Tibial nerve (tissue), 4 donors: ENCODE data around the gene SLX4IP. TPM values are rescaled to one million over a fixed set of nuclear protein-coding genes. Genes with fewer than 3 reads are reported as not detected.
"Not testable (repeated sequence)": the region's sequence is repeated elsewhere in the genome, so short reads cannot be mapped to it uniquely, and the experiment has no call there.

ENCODE experiments used
- DNase-seq, 2 donors: peaks; one replicate each; pipeline ENCODE4 v3.0.0-alpha.2; 2019; ENCODE audit warnings: low spot score in 2 of 2
- H3K27ac ChIP-seq, 4 donors: fragments of 200-600 bp; sonication (generic) in 3 of 4; one replicate each; pipeline ENCODE4 v1.5.1; 2017 to 2019; ENCODE audit warnings: mild to moderate bottlenecking in 1 of 4
- H3K27me3 ChIP-seq, 2 donors: fragments of 200-600 bp; sonication (generic) in 1 of 2; one replicate each; pipeline versions ENCODE4 v1.5.1 to v1.6.0; 2017 to 2019
- H3K36me3 ChIP-seq, 3 donors: fragments of 200-600 bp; sonication (generic); one replicate each; pipeline ENCODE4 v1.5.1; 2018 to 2019
- H3K4me1 ChIP-seq, 4 donors: fragments of 200-600 bp; sonication (generic) in 3 of 4; one replicate each; pipeline ENCODE4 v1.5.1; 2017 to 2019
- H3K4me3 ChIP-seq, 4 donors: fragments of 200-600 bp; sonication (generic) in 3 of 4; one replicate each; pipeline ENCODE4 v1.5.1; 2017 to 2019; ENCODE audit warnings: mild to moderate bottlenecking in 1 of 4, moderate library complexity in 1 of 4
- H3K9me3 ChIP-seq, 4 donors: fragments of 200-600 bp; sonication (generic) in 3 of 4; one replicate each; pipeline ENCODE4 v1.5.1; 2017 to 2019
- EP300 ChIP-seq, 2 donors: sonication (generic); formaldehyde crosslinking; IDR thresholded peaks; one replicate each; pipeline ENCODE4 v1.6.1; 2017; ENCODE audit warnings: antibody characterized with exemption in 2 of 2, mild to moderate bottlenecking in 1 of 2
- POLR2A ChIP-seq, 2 donors: fragments of 450-650 bp; IDR thresholded peaks; one replicate each; pipeline ENCODE4 v1.6.1; 2017; ENCODE audit warnings: antibody characterized with exemption in 2 of 2, mild to moderate bottlenecking in 2 of 2, moderate library complexity in 2 of 2
- WGBS, 2 donors: methylation state at CpG; one replicate each; pipeline ENCODE4 v1.1.5; 2018; 5-methylcytosine and 5-hydroxymethylcytosine counted together
- total RNA-seq, 4 donors: library from RNA; depleted of rRNA; stranded (reverse); fragments of >200 nt; gene quantifications; one replicate each; pipeline ENCODE4 v1.1.0, GENCODE V29; 2016
- TF ChIP-seq, protein P1 (sequence below), 5 experiments: fragments of 200-600 bp in 3 of 5; fragments of 450-650 bp in 2 of 5; sonication (generic) in 3 of 5; IDR thresholded peaks; one replicate each; pipeline ENCODE4 v1.5.1; 2016 to 2019; ENCODE audit warnings: antibody characterized with exemption in 5 of 5, mild to moderate bottlenecking in 3 of 5, moderate library complexity in 2 of 5

Gene SLX4IP
- total RNA-seq, 4 donors from 2014 or later, result 3.3 to 5.7 (median 3.5) TPM

GRCh38 chr20:10408108-10408813, 26.8 kb upstream of the SLX4IP start:
- H3K36me3 ChIP-seq, result peaks cover 0 to 32% (median 0%) of the 10 kb centered on the region in 3 donors

DNA sequence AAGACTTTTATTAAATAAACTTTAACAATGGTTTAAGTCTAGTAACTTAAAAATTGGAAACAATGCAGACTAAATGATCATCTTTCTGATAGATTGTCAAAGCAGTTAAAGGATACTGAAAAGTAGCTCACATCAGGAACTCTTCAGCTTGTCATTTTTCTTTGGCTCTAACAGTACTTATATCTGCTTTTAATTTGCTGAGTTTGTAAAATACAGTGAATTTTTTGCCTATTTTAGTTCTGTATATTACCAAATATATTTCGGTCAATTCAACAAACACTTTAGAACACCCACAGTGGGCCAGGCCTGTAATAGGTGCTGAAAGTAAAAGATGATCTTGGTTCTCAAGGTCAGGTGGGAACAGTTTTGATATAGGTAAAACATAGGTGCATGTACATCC, 23.4 kb upstream of the SLX4IP start:
- H3K27me3 ChIP-seq, result no peaks in the 10 kb centered on the region
- H3K4me1 ChIP-seq, result peaks cover 0 to 7% (median 0%) of the 10 kb centered on the region in 4 donors
- no peak overlapping the region for H3K27ac ChIP-seq
- peaks cover 0 to 35% (median 0%) of the 10 kb centered on the region in 3 donors for H3K36me3 ChIP-seq
- TF ChIP-seq, protein P1, sequence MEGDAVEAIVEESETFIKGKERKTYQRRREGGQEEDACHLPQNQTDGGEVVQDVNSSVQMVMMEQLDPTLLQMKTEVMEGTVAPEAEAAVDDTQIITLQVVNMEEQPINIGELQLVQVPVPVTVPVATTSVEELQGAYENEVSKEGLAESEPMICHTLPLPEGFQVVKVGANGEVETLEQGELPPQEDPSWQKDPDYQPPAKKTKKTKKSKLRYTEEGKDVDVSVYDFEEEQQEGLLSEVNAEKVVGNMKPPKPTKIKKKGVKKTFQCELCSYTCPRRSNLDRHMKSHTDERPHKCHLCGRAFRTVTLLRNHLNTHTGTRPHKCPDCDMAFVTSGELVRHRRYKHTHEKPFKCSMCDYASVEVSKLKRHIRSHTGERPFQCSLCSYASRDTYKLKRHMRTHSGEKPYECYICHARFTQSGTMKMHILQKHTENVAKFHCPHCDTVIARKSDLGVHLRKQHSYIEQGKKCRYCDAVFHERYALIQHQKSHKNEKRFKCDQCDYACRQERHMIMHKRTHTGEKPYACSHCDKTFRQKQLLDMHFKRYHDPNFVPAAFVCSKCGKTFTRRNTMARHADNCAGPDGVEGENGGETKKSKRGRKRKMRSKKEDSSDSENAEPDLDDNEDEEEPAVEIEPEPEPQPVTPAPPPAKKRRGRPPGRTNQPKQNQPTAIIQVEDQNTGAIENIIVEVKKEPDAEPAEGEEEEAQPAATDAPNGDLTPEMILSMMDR (IDR thresholded peaks at IDR 0.05), result no peak
- TF ChIP-seq POLR2A (IDR thresholded peaks at IDR 0.05), result no peak
- DNase-seq, result no peak
- no peaks in the 10 kb centered on the region for H3K9me3 ChIP-seq
- no peak overlapping the region for H3K4me3 ChIP-seq
- WGBS, 2 donors, result 96 to 100% methylated on average over 1 of the region's 1 CpG

More at GRCh38 chr20:10408108-10408813, 26.8 kb upstream of the SLX4IP start:
- Histone ChIP-seq H3K27me3 (no peaks in the 10 kb centered on the region), H3K27ac (no peak overlapping the region), H3K4me3 (no peak overlapping the region), H3K9me3 (no peaks in the 10 kb centered on the region), H3K4me1 (no peaks in the 10 kb centered on the region)
- DNase-seq, result no peak
- 91 to 96% methylated on average over 2 of the region's 2 CpGs for WGBS, 2 donors
- TF ChIP-seq, protein P1 (IDR thresholded peaks at IDR 0.05), result no peak
- no peak for TF ChIP-seq POLR2A (IDR thresholded peaks at IDR 0.05)
- no peak for TF ChIP-seq EP300 (IDR thresholded peaks at IDR 0.05)

GRCh38 chr20:10412591-10413408, 22.3 kb upstream of the SLX4IP start:
- no peak for DNase-seq
- 79 to 88% methylated on average over 5 of the region's 5 CpGs for WGBS, 2 donors
- H3K9me3 ChIP-seq, result no peaks in the 10 kb centered on the region
- H3K36me3 ChIP-seq, result peaks cover 0 to 32% (median 0%) of the 10 kb centered on the region in 3 donors
- no peak overlapping the region for H3K27ac ChIP-seq
- H3K4me1 ChIP-seq, result peaks cover 0 to 7% (median 0%) of the 10 kb centered on the region in 4 donors
- no peaks in the 10 kb centered on the region for H3K27me3 ChIP-seq
- no peak overlapping the region for H3K4me3 ChIP-seq
- TF ChIP-seq, protein P1 (IDR thresholded peaks at IDR 0.05), result peak in 1 of 5 experiments; percentile 6
- TF ChIP-seq EP300 (IDR thresholded peaks at IDR 0.05) (no peak), POLR2A (IDR thresholded peaks at IDR 0.05) (no peak)

GRCh38 chr20:10415013-10415650, 20.0 kb upstream of the SLX4IP start:
- WGBS, 2 donors, result 67 to 69% methylated on average over 3 of the region's 3 CpGs
- TF ChIP-seq POLR2A (IDR thresholded peaks at IDR 0.05), result no peak
- TF ChIP-seq, protein P1 (IDR thresholded peaks at IDR 0.05), result no peak
- no peak overlapping the region for H3K27ac ChIP-seq
- H3K36me3 ChIP-seq, result peaks cover 0 to 32% (median 0%) of the 10 kb centered on the region in 3 donors
- peaks cover 0 to 7% (median 3%) of the 10 kb centered on the region in 4 donors for H3K4me1 ChIP-seq
- no peak for DNase-seq
- H3K9me3 ChIP-seq, result no peaks in the 10 kb centered on the region
- no peaks in the 10 kb centered on the region for H3K27me3 ChIP-seq
- H3K4me3 ChIP-seq, result no peak overlapping the region

GRCh38 chr20:10417218-10417617, 17.9 kb upstream of the SLX4IP start:
- H3K27ac ChIP-seq, H3K9me3 ChIP-seq, H3K27me3 ChIP-seq, H3K4me1 ChIP-seq, DNase-seq, H3K4me3 ChIP-seq: not testable (repeated sequence)
- H3K36me3 ChIP-seq, result peaks cover 0 to 31% (median 0%) of the 10 kb centered on the region in 3 donors
- 92 to 98% methylated on average over 2 of the region's 2 CpGs for WGBS, 2 donors
